ENCODE data around the gene SCYL1. TPM values are rescaled to one million over a fixed set of nuclear protein-coding genes. Genes with fewer than 3 reads are reported as not detected.

The SCYL1 gene
- total RNA-seq, 1 donor from 2014 or later, result 74.4 TPM

GRCh38 chr11:65547446-65548125, 22.7 kb downstream of the SCYL1 start:
- Histone ChIP-seq H3K27ac (no peak overlapping the region), H3K27me3 (no peaks in the 10 kb centered on the region), H3K4me1 (peaks cover 8% of the 10 kb centered on the region), H3K9me3 (no peaks in the 10 kb centered on the region), H3K36me3 (peaks cover 6% of the 10 kb centered on the region), H3K4me3 (no peak overlapping the region)
- DNase-seq, result no peak
- TF ChIP-seq, protein P1, sequence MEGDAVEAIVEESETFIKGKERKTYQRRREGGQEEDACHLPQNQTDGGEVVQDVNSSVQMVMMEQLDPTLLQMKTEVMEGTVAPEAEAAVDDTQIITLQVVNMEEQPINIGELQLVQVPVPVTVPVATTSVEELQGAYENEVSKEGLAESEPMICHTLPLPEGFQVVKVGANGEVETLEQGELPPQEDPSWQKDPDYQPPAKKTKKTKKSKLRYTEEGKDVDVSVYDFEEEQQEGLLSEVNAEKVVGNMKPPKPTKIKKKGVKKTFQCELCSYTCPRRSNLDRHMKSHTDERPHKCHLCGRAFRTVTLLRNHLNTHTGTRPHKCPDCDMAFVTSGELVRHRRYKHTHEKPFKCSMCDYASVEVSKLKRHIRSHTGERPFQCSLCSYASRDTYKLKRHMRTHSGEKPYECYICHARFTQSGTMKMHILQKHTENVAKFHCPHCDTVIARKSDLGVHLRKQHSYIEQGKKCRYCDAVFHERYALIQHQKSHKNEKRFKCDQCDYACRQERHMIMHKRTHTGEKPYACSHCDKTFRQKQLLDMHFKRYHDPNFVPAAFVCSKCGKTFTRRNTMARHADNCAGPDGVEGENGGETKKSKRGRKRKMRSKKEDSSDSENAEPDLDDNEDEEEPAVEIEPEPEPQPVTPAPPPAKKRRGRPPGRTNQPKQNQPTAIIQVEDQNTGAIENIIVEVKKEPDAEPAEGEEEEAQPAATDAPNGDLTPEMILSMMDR (IDR thresholded peaks at IDR 0.05), result no peak
- intact Hi-C loops (cut with DNase I), result no loop called here
- no peak for ATAC-seq

GRCh38 chr11:65548395-65548794, 23.5 kb downstream of the SCYL1 start:
- Histone ChIP-seq H3K4me1 (peaks cover 8% of the 10 kb centered on the region), H3K27me3 (no peaks in the 10 kb centered on the region), H3K4me3 (no peak overlapping the region), H3K36me3 (peaks cover 6% of the 10 kb centered on the region), H3K27ac (no peak overlapping the region), H3K9me3 (no peaks in the 10 kb centered on the region)
- TF ChIP-seq, protein P1 (IDR thresholded peaks at IDR 0.05), result no peak
- no peak for ATAC-seq
- intact Hi-C loops (cut with DNase I), result no loop called here
- no peak for DNase-seq

GRCh38 chr11:65549096-65549495, 24.2 kb downstream of the SCYL1 start:
- TF ChIP-seq, protein P1 (IDR thresholded peaks at IDR 0.05), result no peak
- Histone ChIP-seq H3K4me1 (peaks cover 8% of the 10 kb centered on the region), H3K4me3 (no peak overlapping the region), H3K27me3 (no peaks in the 10 kb centered on the region), H3K27ac (no peak overlapping the region), H3K9me3 (no peaks in the 10 kb centered on the region), H3K36me3 (peaks cover 6% of the 10 kb centered on the region)
- intact Hi-C loops (cut with DNase I), result no loop called here
- DNase-seq (no peak), ATAC-seq (no peak)

GRCh38 chr11:65551572-65552387, 26.9 kb downstream of the SCYL1 start:
- Histone ChIP-seq H3K27me3 (no peaks in the 10 kb centered on the region), H3K4me1 (peaks cover 20% of the 10 kb centered on the region), H3K4me3 (no peak overlapping the region), H3K27ac (peak overlapping the region; percentile 24), H3K36me3 (peaks cover 6% of the 10 kb centered on the region), H3K9me3 (no peaks in the 10 kb centered on the region)
- intact Hi-C loops (cut with DNase I), result no loop called here
- TF ChIP-seq, protein P1 (IDR thresholded peaks at IDR 0.05), result peak; percentile 59
- peak; percentile 73 for ATAC-seq
- peak; percentile 88 for DNase-seq

GRCh38 chr11:65552388-65552951, 27.6 kb downstream of the SCYL1 start:
- Histone ChIP-seq H3K9me3 (no peaks in the 10 kb centered on the region), H3K36me3 (peaks cover 6% of the 10 kb centered on the region), H3K4me3 (no peak overlapping the region), H3K27ac (peak overlapping the region; percentile 24), H3K27me3 (no peaks in the 10 kb centered on the region), H3K4me1 (peaks cover 24% of the 10 kb centered on the region)
- TF ChIP-seq, protein P1 (IDR thresholded peaks at IDR 0.05), result no peak
- ATAC-seq (peak; percentile 54), DNase-seq (no peak)
- intact Hi-C loops (cut with DNase I), result no loop called here
